Measurements from ENCODE around the gene GPR78. TPM values are rescaled to one million over a fixed set of nuclear protein-coding genes. Genes with fewer than 3 reads are reported as not detected.

The GPR78 gene
- total and polyA plus RNA-seq, 2 of the 13 experiments (the other 11 are each of a cell fraction or from before 2014, with no cell fraction given): 0.01 to 0.07 TPM

- Histone ChIP-seq H3K4me1 (ENCODE audit: insufficient read depth, low read length) (peaks cover 23% of the 10 kb centered on the region), H3K27me3 (ENCODE audit: control insufficient read depth in 1 of 2, insufficient read depth in 2 of 2, low read length in 2 of 2) (peaks cover 13 to 67% of the 10 kb centered on the region in 2 experiments), H3K9ac (ENCODE audit: insufficient read depth, low read depth, low read length) (no peak overlapping the region), H3K4me3 (replicated peaks in 1 of 3; ENCODE audit: insufficient read depth in 1 of 3, low read depth in 2 of 3, low read length in 3 of 3) (no peak overlapping the region), H4K20me1 (ENCODE audit: insufficient read depth, low read length) (peaks cover 5% of the 10 kb centered on the region; the same call in 1 of the 2 replicates), H3K36me3 (replicated peaks in 1 of 2; ENCODE audit: control insufficient read depth in 1 of 2, insufficient read depth in 2 of 2, low read length in 2 of 2) (no peaks in the 10 kb centered on the region), H3K79me2 (ENCODE audit: insufficient read depth, low read length) (no peaks in the 10 kb centered on the region), H3K4me2 (ENCODE audit: low read depth, low read length) (no peak overlapping the region), H3K9me3 (ENCODE audit: low read length) (no peaks in the 10 kb centered on the region), H2AFZ (ENCODE audit: low read length) (no peak overlapping the region), H3K27ac (ENCODE audit: extremely low read length, insufficient read depth, low read length) (no peak overlapping the region)
- WGBS (ENCODE audit: low lambda C conversion rate): 16% methylated on average over 9 of the region's 9 CpGs
- no peak for ATAC-seq
- in situ Hi-C loops (cut with HindIII; ENCODE audit: extremely low pct_ligation_motif_present, low pct_unique_long_range_greater_than_20kb) (loop anchor here (5.0 kb wide), 1 partner anchor 119 kb away; no protein-coding TSS in a partner anchor), intact Hi-C loops (cut with micrococcal nuclease; ENCODE audit: unreplicated experiment) (no loop called here)
- ChIA-PET CTCF (ENCODE audit: low intra/inter-chr PET ratio, low total read pairs) (no interaction called here), POLR2A (no interaction called here)
- BruUV-seq (replicated peaks): no TSS peak
- FAIRE-seq: no peak
- no peak for TF ChIP-seq RELA (CRISPR knock-in tag; IDR thresholded peaks at IDR 0.05)
- TF ChIP-seq MIER3 (CRISPR knock-in tag; IDR thresholded peaks at IDR 0.05; ENCODE audit: borderline replicate concordance): no peak
- no peak for TF ChIP-seq ZNF780A (CRISPR knock-in tag; IDR thresholded peaks at IDR 0.05)
- TF ChIP-seq, protein P1, sequence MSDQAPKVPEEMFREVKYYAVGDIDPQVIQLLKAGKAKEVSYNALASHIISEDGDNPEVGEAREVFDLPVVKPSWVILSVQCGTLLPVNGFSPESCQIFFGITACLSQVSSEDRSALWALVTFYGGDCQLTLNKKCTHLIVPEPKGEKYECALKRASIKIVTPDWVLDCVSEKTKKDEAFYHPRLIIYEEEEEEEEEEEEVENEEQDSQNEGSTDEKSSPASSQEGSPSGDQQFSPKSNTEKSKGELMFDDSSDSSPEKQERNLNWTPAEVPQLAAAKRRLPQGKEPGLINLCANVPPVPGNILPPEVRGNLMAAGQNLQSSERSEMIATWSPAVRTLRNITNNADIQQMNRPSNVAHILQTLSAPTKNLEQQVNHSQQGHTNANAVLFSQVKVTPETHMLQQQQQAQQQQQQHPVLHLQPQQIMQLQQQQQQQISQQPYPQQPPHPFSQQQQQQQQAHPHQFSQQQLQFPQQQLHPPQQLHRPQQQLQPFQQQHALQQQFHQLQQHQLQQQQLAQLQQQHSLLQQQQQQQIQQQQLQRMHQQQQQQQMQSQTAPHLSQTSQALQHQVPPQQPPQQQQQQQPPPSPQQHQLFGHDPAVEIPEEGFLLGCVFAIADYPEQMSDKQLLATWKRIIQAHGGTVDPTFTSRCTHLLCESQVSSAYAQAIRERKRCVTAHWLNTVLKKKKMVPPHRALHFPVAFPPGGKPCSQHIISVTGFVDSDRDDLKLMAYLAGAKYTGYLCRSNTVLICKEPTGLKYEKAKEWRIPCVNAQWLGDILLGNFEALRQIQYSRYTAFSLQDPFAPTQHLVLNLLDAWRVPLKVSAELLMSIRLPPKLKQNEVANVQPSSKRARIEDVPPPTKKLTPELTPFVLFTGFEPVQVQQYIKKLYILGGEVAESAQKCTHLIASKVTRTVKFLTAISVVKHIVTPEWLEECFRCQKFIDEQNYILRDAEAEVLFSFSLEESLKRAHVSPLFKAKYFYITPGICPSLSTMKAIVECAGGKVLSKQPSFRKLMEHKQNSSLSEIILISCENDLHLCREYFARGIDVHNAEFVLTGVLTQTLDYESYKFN (CRISPR knock-in tag; conservative IDR thresholded peaks at IDR 0.05): no peak
- TF ChIP-seq ZNF496 (CRISPR knock-in tag; IDR thresholded peaks at IDR 0.05; ENCODE audit: insufficient replicate concordance): no peak
- no peak for DNase-seq (ENCODE audit: low spot score)
These were observed 10.9 kb downstream of the GPR78 start for GRCh38 chr4:8591114-8591513.
